Activated CD4-positive, alpha-beta T cell treated with anti-CD3 and anti-CD28 coated beads, Interleukin-2, Interleukin-6, amounts not matched to agents 100 ng/mL and 50 ng/mL, durations not matched to agents 16 hours and 8 hours (primary cell): ENCODE results near the gene EOLA1.
"Not testable (repeated sequence)": the region's sequence is repeated elsewhere in the genome, so short reads cannot be mapped to it uniquely, and the experiment has no call there.

Experiments
- DNase-seq: peaks from one replicate; pipeline ENCODE4 v3.0.0-alpha.2; 2020

Gene EOLA1

GRCh38 chrX:149515954-149516602 lies 24.7 kb upstream of the EOLA1 start:
- DNase-seq: no peak

- no peak for DNase-seq
These were observed 24.2 kb upstream of the EOLA1 start for GRCh38 chrX:149516604-149517003.

GRCh38 chrX:149517308-149517707 lies 23.5 kb upstream of the EOLA1 start:
- DNase-seq: no peak

GRCh38 chrX:149518236-149518635 lies 22.6 kb upstream of the EOLA1 start:
- DNase-seq: no peak

GRCh38 chrX:149520636-149521277 lies 20.1 kb upstream of the EOLA1 start:
- DNase-seq: not testable (repeated sequence)

DNA sequence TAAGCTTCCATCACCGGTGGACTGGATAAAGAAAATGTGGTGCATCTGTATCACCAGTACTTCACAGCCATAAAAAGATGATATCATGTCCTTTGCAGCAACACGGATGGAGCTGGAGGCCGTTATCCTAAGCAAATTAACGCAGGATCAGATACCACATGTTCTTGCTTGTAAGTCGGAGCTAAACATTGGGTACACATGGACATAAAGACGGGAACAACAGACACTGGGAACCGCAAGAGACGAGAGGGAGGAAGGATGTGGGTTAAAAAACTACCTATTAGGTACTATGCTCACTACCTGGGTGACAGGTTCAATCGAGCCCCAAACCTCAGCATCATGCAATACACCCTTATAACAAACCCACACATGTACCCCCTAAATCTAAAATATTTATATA lies 19.4 kb upstream of the EOLA1 start:
- no peak for DNase-seq

GRCh38 chrX:149522916-149523315 lies 17.9 kb upstream of the EOLA1 start:
- no peak for DNase-seq

DNA sequence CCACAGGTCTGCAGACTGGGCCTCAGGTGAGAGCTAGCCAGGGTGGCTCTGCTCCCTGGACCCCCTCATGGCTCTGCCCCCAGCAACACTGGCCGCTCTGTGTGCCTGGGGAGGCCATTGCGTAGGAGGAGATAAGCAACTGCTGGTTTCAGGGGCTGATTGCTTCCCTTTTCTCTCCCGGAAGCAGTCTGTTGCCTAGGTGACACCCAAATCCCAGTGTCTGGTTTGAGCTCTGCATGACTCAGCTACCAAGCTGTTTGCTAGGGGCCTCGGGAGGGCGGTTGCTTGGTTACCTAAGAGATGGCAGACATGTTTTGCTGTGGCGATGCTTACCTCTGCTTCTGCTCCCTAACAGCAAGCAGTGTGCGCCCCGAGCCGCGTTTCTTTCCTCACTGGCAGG lies 15.4 kb upstream of the EOLA1 start:
- peak; percentile 81 for DNase-seq

DNA sequence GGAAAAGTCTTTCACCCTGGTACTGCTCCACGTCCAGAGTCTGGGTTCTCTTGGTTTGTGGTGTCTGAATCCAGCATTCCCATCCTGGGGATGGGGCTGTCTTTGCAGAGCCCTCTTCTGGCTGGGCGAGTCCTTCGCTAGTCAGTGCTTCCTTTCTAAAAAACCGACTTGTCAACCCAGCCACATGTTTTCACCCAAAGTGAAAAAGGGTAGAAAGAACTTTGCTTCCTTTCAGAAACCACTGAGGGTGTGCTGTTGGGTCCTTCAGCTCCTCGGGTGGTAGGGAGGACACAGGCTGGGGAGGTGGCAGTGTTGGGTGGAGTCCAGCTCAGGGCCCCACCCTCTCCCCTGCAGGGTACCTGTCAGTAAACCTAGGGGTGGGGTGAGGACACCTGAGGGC lies 14.9 kb upstream of the EOLA1 start:
- peak; percentile 56 for DNase-seq

GRCh38 chrX:149526318-149527033 lies 14.3 kb upstream of the EOLA1 start:
- DNase-seq: not testable (repeated sequence)

DNA sequence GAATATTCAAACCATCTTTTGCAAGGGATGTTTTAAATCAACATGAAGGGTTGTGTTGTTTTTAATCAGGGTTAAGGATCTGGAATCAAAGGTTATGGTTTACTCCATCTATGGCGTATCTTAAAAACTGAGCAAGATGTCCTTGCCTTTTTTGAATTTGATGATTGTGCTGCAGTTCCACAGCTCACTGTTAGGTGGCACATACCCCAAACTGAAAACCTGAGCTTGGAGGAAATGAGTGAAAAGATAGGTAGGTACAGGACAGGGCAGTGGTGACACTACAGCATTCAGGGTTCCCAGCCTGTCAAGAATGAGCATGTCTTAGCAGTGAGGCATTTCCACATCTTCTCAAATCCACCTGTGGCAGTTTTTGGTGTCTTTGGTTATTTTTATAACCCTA lies 13.1 kb upstream of the EOLA1 start:
- peak; percentile 70 for DNase-seq

- no peak for DNase-seq
These were observed 12.4 kb upstream of the EOLA1 start for GRCh38 chrX:149528381-149528780.

- no peak for DNase-seq
These were observed 9.2 kb upstream of the EOLA1 start for GRCh38 chrX:149531599-149531998.

- not testable (repeated sequence) for DNase-seq
These were observed 7.9 kb upstream of the EOLA1 start for GRCh38 chrX:149532868-149533267.

GRCh38 chrX:149533999-149534398 lies 6.8 kb upstream of the EOLA1 start:
- not testable (repeated sequence) for DNase-seq

DNA sequence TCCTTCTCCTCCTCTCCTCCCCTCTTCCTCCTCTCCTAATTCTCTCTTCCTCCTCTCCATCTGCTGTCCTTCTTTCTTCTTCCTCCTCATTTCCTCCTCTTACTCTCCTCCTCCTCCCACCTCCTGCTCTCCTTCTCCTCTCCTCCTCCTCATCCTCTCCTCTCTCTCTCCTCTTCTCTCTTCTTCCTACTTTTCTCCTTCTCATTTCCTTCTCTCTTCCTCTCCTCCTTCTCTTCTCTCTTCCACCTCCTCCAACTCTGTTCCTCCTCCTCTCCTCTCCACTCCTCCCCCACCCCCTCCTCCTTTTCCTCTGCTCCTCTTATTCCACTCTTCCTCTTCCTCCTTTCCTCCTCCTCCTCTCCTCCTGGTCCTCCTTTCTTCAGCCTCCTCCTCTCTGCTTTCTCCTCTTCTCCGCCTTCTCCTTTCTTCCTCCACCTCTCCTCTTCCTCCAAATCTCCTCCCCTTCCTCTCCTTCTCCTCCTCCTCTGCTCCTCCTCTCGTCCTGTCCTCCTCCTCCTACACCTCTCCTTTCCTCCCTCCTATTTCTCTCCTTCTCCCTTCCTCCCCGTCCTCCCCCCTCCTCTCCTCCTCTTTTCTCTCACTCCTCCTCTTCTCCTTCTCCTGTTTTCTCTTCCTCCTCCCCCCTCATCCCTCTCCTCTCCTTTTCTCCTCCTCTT lies 5.7 kb upstream of the EOLA1 start:
- DNase-seq: not testable (repeated sequence)

DNA sequence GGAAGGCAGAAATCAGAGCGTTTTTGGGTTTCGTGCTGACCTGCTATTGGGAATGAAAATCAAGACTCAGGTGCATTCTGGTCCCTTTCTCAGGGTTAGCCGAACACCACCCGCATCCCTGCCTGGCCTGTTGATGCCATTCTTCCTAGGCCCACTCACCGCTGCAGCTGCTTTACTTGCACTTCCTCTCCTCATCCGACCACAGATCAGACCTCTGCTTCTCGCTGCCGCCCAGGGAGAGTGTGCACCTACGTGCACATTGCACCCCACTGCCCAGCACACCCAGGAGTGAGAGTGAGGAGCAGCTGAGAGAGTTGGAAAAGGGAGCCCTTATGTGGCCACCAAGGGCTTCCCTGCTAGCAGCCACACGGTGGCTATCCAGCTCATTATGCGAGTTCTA lies 3.3 kb upstream of the EOLA1 start:
- DNase-seq: not testable (repeated sequence)

- peak; percentile 92 for DNase-seq
These were observed 1.3 kb upstream of the EOLA1 start for GRCh38 chrX:149539283-149540130.

GRCh38 chrX:149540131-149540620 lies 636 bp upstream of the EOLA1 start:
- peak; percentile 91 for DNase-seq

DNA sequence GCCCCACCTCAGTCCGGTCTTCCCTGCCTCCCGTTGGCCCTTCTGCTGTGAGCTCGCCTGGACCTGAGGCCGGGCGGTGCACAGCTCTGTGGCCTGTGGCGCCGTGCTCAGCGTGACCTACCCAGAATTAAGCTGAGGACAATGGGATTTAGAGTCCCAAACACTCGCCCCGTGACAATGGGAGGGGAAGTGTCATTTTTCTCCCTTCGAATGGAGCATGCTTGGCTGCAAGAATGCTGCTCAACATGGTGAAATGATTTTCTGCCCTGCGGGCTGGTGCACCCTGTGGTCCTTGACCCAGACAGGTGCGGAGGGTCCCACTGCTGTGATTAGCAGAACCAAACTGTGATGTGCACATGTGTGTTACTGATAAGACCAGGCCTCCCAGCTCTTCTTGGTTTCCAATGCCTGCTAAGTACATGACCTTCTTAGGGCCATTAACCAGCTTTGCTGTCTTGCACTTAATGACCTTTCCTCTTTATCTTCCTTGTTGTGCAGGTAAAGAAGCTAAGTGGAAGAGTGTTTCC lies 772 bp downstream of the EOLA1 start:
- no peak for DNase-seq

DNA sequence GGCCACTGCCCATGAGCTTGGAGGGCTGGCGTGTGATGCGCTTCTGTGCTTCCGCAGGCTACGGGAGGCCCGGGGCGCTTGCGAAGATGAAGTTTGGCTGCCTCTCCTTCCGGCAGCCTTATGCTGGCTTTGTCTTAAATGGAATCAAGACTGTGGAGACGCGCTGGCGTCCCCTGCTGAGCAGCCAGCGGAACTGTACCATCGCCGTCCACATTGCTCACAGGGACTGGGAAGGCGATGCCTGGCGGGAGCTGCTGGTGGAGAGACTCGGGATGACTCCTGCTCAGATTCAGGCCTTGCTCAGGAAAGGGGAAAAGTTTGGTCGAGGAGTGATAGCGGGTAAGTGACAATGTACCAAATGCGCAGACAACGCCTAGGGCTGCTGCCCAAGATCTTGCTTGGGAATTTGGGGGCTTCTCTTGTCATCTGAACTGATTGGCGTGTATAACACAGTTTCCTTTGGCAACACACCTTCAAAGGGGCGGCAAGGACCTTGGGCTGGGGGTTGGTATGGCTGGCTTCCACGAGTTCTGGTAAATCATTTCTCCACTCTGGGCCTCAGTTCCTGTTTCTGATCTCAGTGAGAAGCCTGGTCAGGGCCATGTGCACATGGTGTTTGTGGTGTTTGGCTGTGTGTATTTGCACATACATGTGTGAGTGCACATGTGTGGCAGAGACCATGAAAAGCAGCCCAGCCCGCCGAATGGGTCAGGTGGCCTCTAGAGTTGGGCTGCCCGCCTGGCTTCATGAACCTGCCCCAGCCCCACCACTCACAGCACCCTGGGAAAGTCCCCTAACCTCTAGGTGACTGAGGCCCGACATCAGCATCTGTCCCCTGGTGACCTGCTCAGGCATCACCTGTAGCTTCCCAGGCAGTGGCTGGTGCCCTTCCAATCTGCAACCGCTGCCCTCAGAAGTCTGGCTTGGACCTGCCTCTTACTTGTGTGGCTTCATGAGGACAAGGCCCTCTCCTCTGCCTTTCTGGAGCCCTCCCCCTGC lies 5.0 kb downstream of the EOLA1 start:
- DNase-seq: not testable (repeated sequence)
